Activated naive CD4-positive, alpha-beta T cell treated with anti-CD3 and anti-CD28 coated beads, Interleukin-2, amount 50 U/mL, for 16 hours (primary cell): Measurements from ENCODE around the gene ARHGEF11.

ENCODE experiments used
- DNase-seq: peaks from one replicate; pipeline ENCODE4 v3.0.0-alpha.2; 2020

Gene ARHGEF11

GRCh38 chr1:156892190-156893047 is 153.1 kb downstream of the ARHGEF11 start:
- DNase-seq: peak; percentile 87

GRCh38 chr1:156889802-156890580 is 155.6 kb downstream of the ARHGEF11 start:
- DNase-seq: peak; percentile 44

GRCh38 chr1:156887734-156888133 is 157.8 kb downstream of the ARHGEF11 start:
- DNase-seq: no peak

- no peak for DNase-seq
These were observed 158.2 kb downstream of the ARHGEF11 start for GRCh38 chr1:156887317-156887716.

GRCh38 chr1:156886583-156887281 is 158.8 kb downstream of the ARHGEF11 start:
- DNase-seq: no peak

GRCh38 chr1:156885880-156886355 is 159.6 kb downstream of the ARHGEF11 start:
- no peak for DNase-seq

GRCh38 chr1:156885314-156885713 is 160.2 kb downstream of the ARHGEF11 start:
- DNase-seq: no peak
